Fibroblast of lung (primary cell): ENCODE measurements around the gene FAM107B.

Source experiments
- EZH2 ChIP-seq: IDR thresholded peaks from 2 replicates; pipeline ENCODE4 v1.5.1; 2012; ENCODE audit warnings: low read length, control low read depth, mild to moderate bottlenecking; ENCODE audit errors: missing control alignments
- TF ChIP-seq, protein P1 (sequence below), 2 donors: IDR thresholded peaks in 1 of 2; conservative IDR thresholded peaks in 1 of 2; 1 replicate in 1 of 2; 2 replicates in 1 of 2; pipeline ENCODE4 v1.5.1; 2011 to 2012; ENCODE audit warnings: low read length in 2 of 2, control low read depth in 1 of 2, inconsistent platforms in 1 of 2, low read depth in 1 of 2, mild to moderate bottlenecking in 1 of 2

DNA sequence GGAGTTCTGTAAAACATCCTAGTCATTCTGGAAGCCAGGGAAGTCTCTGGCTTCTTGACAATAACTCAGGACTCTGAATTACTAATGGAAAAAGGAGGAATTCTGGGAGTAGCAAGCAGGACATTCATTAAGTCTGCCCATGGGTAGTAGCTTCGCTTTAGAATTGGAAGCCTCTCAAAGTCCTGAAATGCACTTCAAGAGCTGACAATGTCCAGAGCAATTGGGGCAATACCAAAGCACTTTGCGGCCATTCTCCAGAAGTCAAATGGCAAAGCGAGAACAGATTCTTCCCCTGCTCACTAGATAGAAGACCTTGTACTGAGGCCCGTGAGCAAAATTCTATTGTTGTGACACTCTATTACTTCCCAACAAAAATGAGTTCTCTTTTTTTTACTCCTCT, 293.7 kb downstream of the FAM107B start:
- TF ChIP-seq, protein P1, sequence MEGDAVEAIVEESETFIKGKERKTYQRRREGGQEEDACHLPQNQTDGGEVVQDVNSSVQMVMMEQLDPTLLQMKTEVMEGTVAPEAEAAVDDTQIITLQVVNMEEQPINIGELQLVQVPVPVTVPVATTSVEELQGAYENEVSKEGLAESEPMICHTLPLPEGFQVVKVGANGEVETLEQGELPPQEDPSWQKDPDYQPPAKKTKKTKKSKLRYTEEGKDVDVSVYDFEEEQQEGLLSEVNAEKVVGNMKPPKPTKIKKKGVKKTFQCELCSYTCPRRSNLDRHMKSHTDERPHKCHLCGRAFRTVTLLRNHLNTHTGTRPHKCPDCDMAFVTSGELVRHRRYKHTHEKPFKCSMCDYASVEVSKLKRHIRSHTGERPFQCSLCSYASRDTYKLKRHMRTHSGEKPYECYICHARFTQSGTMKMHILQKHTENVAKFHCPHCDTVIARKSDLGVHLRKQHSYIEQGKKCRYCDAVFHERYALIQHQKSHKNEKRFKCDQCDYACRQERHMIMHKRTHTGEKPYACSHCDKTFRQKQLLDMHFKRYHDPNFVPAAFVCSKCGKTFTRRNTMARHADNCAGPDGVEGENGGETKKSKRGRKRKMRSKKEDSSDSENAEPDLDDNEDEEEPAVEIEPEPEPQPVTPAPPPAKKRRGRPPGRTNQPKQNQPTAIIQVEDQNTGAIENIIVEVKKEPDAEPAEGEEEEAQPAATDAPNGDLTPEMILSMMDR (conservative IDR thresholded peaks at IDR 0.05 in 1 of 2, IDR thresholded peaks at IDR 0.05 in 1 of 2; ENCODE audit: low read depth in 1 of 2, low read length in 2 of 2), result no peak
- TF ChIP-seq EZH2, result no peak
